ENCODE data around the gene KRTAP10-1.

- no peak for TF ChIP-seq CTCF (IDR thresholded peaks at IDR 0.05)
- TF ChIP-seq POLR2A (IDR thresholded peaks at IDR 0.05) = no peak
- TF ChIP-seq EP300 (IDR thresholded peaks at IDR 0.05) = no peak
- TF ChIP-seq POLR2AphosphoS5 (IDR thresholded peaks at IDR 0.05) = no peak
Measured at GRCh38 chr21:44576025-44576420, 36.0 kb upstream of the KRTAP10-1 start.
